Fibroblast of the conjunctiva (primary cell): ENCODE measurements around the gene GPC6.

Experiments
- DNase-seq: peaks from one replicate; pipeline ENCODE4 v3.0.0-alpha.2; 2010; ENCODE audit warnings: low read depth

Gene GPC6

DNA sequence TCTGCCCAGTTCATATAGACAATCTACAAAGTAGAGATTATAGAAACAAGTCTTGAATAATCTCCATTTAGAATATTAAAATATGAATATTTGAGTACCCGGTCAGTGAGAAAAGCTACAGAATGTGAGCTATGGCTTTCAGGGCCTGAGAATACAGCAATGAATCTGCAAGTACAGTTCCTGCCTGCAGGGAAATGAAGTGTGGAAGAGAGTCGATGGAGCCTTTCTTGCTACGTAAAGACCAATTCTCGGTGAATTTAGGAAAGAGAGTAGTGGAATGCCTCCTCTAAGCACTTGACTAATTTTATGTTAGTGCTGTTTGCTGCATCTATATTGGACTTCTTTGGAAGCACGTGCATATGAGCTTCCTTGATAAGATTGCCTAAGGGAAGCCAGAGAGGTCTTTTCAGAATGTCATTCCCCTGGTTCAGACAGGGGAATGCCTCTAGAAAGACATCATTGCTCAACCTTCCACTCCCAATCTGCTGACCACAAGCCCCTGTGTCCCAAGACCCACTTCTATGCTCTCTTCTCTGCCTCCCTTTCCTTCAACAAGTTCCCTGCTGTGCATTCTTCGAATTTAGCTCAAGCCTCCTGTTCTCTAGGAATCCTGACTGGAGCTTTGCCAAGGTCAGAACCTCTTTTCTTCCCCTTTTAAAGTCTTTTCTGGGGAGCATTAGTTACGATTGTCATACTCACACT lies 41.9 kb downstream of the GPC6 start:
- DNase-seq: no peak

DNA sequence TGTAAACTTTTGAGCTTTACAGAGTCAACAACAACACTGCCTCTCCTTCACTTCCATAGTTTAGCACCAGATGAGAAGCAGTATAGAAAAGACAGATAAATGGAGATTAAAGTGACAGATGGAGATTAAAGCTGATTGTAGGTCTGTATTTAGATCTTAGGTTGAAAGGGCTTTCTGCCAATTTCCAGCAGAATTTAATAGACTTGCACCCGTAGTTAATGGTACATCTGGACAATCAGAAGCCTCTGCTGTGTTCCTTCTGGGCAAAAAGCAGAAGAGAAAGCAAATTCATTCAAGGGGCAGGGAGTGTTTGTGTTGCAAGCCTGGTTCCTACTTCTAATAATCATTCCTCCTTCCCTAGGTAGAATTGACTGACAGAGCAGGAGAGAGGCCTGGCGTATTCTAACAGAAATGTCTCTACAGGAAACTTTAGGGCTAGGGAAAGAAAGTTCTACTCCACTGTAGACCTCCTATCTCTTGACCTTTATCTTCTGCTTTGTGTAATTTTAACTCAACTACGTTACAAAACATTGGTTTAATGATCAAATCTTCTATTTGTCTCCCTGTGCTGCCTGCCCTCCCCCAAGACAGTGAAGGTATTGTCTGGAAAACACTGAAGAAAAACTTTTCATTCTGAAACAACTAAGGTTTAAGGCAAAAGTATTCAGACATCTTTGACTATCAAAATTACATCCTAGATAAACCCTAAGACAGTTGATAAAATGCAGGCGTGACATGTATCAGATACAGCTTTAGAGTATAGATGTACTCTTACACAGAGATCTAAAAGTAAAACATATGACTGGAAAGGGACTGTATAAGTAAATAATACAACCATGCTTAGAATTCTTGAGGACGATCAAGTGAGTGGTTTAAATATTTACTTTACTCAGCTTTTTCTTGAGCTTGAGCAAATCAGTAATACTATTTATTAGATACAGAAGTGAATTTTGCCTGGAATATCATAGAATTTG lies 44.4 kb downstream of the GPC6 start:
- DNase-seq: no peak

DNA sequence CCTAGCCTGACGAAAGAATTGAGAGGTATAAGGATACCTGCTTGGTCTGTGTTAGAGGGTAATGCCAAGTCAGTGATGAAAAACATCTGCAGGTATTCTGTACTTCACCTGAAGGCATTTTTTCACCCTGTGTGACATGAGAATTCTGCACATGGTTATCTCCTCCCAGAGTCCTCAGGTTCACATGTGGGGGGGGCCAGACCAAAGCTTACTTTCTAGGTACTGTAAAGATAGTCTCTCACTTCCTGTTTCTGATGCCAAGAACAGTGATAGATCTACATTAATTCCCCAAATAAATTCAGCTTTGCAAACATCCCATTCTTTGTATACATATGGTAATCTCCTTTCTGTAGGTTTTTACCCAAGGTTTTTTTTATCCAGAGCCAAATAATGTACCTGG lies 53.4 kb downstream of the GPC6 start:
- DNase-seq: no peak

DNA sequence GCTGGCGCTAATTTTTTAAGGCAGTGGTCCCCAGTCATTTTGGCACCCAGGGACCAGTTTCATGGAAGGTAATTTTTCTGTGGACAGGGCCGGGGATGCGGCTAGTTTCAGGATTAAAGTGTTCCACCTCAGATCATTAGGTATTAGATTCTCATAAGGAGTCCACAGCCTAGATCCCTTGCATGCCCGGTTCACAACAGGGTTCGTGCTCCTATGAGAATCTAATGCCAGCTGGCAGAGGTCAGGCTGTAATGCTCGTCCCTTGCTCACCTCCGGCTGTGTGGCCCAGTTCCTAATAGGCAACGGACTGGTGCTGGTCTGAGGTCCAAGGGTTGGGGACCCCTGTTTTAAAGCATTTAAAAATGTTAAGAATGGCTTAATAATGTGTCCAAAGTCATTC lies 54.1 kb downstream of the GPC6 start:
- DNase-seq: no peak

DNA sequence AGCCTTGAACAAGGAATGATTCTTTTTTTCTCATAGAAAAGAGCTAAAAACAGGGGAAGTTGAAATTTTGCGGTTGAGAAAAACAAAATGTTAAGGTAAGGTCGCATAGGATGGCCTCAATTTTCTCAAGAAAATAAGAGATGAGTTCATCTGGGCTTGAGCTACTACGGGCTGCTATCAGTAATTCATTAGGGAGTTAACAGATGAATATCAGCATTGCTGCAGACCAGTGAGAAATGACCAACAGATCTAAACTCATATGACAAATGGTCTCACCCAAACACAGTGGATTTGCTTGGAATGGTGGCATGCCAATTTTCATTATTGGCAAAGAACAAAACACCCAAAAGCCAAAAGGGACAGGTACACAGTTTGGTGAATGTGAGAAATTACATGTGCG lies 56.6 kb downstream of the GPC6 start:
- no peak for DNase-seq

DNA sequence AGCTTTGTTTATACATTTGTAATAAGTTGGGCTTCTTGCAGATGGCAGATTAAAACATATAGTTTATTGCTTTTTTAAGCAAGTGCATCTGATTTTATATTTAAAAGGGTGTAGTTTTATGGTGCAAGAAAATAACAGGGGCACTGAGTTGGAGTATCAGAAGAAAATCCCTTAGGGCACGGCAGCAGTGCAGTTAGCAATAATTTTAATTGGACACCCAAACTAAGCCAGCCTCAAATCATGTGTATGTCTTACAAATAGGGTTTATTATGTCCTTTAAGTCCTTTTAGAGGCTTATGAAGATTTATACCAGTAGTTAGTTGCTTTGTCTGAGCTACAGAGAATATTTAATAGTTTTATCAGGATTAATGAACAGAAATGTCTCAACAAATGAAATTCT lies 57.5 kb downstream of the GPC6 start:
- no peak for DNase-seq

DNA sequence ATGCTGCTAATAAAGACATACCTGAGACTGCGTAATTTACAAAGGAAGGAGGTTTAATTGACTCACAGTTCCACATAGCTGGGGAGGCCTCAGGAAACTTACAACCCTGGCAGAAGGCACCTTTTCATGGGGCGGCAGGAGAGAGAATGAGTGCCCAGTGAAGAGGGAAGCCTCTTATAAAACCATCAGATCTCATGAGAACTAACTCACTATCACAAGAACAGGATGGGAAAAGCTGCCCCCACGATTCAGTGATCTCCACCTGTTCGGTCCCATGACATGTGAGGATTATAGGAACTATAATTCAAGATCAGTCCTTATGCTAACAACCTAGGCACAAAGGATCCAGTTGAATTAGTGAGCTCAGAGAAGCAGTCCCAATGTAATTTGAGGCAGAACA lies 59.4 kb downstream of the GPC6 start:
- no peak for DNase-seq

DNA sequence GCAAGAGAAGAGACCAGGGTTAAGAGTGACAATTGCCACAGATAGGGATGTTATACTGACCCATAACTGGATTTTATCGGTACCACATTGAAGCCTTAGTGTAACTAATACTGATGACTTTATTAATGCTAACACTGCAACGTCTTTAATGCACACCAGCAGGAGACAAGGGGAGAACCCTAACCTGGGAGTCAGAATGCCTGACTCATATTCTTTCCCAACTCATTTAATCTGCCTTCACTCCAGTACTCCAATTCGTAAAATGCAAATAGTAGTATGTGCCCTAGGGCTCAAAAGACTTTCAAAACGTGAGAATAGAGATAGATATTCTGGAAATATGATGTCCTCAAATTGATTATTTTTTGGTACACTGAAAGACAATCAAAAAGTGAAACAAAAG lies 62.4 kb downstream of the GPC6 start:
- DNase-seq: no peak

DNA sequence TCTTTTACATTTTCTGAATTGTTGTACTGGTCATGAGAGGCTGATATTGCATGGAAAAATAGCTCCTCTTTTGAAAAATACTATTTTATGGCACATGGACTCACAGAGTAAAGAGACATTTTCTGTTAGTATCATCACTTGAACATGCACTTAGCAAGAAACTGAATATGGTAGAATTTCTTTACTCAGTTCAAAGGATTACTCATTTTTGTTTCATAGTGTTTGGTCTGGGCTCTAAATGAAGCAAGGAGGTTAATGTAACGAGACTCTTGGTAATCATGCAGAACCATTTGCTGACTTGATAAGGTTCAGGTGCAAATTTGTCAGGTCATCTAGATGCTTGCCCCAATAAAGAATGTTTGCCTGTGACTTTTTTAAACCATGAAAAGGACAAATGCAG lies 63.2 kb downstream of the GPC6 start:
- no peak for DNase-seq

DNA sequence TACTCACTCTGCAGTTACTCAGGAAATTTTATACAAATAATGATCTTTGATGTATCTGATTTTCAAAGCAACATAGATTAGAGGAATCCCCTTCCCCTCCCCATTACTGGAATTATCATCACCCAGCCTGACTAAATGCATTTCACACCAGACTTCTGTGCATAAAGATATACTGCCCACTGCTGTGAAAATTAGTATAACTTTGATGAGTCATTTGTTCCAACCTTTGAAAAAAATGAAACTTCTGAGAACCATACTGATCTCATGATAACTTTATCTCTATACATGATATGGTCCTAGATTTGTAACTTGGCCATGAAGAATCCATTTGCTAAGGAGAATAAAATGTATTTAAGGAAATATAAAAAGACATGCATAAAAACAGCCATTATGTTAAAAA lies 63.9 kb downstream of the GPC6 start:
- no peak for DNase-seq

DNA sequence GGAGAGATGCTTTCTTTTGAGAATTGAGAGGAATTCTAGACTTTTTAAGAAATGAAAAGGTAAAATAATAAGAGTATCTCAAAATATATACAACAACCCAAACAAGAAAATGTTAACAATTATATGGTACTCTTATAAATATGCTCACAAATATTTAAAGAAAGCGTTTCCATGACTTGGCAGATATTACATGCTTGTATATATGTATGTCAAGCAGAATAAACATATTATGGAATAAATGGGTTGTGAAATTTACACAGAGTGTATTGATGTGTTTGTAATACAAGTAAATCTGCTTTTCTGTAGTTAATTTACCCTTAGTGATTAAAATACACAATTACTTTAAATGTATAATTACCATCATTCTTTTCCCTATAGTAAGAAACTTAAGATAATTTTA lies 65.8 kb downstream of the GPC6 start:
- DNase-seq: no peak

DNA sequence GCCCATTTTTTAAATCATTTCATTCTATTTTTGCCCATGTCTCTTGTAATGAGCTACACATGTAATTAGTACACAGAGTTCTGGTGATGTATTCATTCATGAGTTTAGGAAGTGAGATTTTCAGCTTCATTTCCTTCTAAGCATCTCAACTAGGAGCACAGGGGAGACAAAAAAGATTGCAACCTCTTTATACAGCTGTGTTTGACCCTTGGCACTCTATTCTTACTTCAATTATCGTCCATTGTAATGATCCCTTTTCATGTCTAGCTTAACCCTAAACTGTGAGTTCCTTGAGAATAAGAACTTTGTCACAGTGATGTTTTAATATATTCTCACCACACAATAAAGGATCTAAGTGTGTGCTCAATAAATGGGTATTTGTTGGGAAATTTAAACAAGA lies 67.1 kb downstream of the GPC6 start:
- no peak for DNase-seq

DNA sequence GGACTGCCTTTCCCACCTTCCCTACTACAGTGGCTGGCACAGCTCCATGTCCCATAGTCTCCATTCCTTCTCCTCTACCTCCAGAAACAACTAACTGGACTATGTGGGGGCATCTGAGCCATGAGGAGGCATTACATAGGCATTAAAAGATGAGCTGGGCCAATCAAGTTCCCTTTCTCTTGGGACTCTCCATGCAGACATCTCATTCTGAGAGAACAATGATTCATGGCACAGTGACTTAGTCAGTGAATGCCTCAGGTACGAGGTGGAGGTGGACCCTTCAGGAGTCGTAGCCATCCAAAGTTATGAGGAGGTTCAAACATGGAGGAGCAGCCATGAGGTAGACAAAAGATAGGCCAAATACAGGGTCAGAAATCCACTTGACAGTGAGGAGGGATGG lies 70.0 kb downstream of the GPC6 start:
- DNase-seq: no peak

DNA sequence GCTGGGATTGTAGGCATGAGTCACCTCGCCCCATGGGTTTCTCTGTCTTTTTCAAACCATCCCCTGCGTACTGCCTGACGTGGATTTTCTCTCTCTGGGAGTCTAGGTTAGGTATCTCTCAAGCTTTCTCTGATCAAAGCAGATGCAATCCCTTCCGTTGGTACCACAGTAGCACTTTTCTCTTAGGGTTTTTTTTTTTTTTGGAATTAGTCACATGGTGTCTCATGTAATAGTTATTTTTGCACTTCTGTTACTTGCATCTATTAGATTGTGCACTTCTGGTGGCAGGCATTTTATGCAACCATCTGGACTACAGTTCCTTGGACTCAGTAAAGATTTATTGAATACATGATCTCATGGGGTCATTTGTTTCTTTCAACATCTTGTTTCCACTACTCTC lies 72.1 kb downstream of the GPC6 start:
- DNase-seq: no peak

DNA sequence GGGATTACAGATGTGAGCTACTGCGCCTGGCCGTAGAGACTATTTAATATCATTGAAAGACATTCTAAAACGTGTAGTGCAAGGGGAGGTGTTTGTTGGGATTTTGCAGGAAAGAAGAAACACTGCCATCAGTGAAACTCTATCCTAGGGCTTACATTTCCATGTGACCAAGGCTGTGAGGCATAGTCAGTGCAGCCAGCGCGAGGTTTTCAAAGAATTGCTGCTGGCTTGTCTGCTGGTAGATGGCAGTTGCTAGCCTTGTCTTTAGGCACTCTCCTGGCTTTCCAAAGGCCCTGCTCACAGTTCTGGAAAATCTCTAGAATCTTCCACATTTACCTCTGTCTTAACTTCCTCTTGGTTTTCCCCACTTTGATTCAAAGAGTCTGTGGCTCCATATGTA lies 77.5 kb downstream of the GPC6 start:
- DNase-seq: no peak

DNA sequence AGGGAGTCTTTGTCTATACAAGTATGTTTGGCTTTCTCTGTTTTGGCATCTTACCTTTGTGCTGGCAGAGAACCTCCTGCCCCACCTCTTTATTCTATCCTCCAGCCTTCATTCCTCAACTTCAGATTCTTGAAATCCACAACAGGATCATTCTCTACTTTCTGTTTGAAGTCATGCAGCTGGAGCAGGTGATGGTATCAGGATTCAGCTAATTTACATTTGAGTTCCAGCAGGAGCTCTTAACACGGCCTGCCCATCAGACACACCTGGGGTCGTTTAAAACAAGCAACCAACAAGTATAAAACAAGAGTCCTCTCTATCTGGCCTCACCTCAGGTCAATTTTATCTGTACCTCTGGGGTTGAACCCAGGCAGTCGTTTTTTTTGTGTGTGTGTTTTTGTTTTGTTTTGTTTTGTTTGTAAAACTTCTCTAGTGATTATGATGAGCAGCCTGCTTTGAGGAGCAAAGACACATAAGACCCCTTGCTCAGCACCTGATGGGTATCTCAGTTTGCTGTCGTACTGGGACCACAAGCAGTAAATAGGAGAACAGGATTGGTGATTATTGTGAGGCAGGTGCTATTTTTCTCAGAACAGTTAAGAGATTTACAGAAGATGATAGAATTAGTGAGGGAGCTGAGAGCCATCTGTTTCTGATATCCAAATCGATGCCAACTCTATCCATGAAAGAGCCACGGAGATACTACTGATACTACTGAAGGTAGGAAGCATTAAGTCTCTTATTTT lies 78.4 kb downstream of the GPC6 start:
- DNase-seq: no peak

DNA sequence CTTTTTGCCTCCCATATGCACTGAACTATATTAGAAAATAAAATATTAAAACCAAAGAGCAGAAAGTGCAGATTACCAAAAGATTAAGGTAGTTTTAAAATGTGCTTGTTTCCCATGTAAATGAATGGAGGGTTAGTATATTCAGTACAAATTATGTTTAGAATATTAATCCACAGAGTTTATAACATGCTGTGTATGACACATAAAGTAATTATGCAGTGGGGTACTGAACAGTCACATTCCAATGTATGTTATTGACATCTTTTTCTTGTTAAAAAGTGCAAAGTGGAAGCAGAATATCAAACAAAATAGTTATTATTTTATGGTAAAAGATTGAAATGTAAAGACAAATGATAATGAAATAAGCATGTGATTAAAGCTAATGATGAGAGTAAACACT lies 79.3 kb downstream of the GPC6 start:
- DNase-seq: no peak

DNA sequence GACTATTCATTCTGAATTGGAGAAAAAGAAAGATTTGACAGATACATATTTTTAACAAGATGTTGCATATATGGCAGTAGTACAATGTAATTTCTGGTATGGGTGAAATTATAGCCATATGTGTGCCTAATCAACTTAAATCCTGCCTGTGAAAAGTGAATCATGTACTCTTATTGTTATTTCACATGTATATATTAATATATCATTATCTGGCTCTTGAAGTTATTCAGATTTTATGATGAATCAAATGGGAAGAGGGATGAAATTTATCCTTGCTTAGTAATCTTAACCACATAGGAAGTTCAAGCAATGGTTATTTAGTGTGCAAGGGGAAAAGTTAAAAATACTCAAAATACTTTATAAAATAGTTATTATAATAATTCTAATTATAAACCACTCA lies 80.5 kb downstream of the GPC6 start:
- DNase-seq: no peak

DNA sequence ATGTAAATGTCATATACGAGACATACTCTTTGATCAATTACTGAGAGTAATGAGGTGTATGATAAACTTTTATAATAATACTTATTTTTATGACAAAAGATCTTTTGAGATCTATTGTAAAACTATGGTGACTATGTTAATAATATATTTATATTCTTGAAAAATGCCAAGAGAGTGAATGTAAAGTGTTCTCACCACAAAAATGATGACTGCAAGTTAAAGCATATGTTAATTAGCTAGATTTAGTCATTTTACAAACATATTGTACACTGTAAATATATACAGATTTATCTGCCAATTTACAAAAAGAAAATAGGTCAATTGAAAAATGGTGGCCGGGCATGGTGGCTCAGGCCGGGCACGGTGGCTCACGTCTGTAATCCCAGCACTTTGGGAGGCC lies 81.0 kb downstream of the GPC6 start:
- DNase-seq: no peak

DNA sequence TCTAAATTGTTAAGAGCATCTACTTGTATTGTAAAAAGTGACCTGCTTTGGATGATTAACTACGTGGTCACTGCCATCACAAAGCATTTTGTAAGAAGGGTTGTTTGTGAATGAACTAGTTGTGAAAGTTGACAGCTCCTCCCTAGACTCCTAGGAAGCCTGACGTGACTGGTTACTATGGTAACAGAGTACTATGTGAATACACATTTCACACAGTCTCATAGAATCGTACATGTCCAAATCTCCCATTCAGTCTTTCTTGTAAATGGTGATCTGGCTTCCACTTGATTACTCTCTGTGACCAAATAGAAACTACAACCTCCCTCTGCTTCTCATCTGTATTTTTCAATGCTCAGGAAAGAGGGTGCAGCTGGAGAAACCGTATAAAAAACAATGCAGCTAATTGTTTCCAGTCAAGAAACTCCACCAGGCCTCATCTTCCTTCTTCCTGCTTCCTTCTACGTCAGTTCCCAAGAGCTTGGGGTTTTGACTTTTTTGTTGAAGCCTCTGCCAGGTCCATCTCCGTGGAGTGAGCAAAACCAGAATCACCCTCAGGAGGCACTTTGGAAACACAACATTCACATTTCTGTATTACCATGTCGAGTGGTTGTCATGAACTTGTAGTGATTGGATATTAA lies 83.4 kb downstream of the GPC6 start:
- DNase-seq: peak; percentile 67

DNA sequence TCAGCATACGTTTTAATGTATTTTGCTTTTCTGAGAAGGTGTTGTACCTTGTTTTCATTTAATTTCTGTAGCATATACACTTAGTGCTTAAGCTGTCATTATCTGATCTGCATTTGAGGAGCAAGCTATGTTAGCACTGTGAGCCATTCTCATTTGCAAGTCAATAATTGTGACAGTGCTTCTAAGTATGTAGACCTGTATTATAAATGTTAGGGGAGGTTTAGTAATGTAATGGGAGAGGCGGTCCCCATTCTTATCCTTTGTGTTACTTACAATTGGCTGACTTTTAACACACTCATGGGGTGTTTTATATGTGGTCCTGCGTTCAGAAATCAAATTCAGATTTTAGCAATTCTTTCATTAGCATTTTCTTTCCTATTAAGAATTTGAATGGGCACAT lies 90.2 kb downstream of the GPC6 start:
- DNase-seq: no peak

DNA sequence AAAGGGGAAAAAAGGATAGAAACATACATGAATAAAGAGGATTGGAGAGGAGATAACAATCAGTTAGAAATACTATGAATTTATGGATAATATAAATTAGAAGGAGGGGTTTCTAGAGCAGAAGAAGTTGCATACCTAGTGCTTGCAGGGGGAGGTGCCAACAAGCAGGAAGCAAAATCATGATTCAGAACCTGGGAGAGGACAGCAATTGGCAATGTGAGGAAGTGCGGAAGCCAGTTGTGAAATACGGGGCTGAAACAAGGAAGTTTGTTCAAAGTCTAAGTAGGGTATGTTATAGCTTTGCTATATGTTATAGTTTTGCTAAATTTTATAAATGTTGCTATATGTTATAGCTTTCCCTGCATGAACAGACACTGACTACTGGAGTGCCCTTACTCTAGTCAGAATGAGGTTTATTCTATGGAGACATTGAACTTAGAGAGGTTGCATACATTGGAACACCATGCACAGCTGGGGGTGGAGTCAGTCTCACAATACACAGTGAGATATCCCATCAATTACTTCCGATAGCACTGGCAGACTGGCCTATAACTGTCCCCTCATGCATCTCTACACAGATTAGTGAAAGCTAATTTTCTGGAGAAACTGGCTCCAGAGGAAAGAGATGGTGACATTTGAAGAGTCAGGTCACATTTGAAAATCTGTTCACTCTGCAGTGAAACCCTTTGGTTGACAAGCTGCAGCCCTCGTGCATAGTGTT lies 92.1 kb downstream of the GPC6 start:
- no peak for DNase-seq
